Trophoblast cell (in vitro differentiated cells and primary cell): Measurements from ENCODE around the gene N4BP3. TPM values are rescaled to one million over a fixed set of nuclear protein-coding genes. Genes with fewer than 3 reads are reported as not detected.

Experiments used
- DNase-seq, 2 donors: peaks; one replicate each; pipeline ENCODE4 v3.0.0-alpha.2; 2016
- H2AFZ ChIP-seq: 2 replicates; pipeline ENCODE4 v1.6.1; 2013; ENCODE audit warnings: low read length, moderate library complexity, mild to moderate bottlenecking; ENCODE audit not compliant: insufficient read depth, poor library complexity
- H2AK5ac ChIP-seq: 2 replicates; pipeline ENCODE4 v1.6.1; 2013; ENCODE audit warnings: mild to moderate bottlenecking, low read length
- H2BK120ac ChIP-seq: 2 replicates; pipeline ENCODE4 v1.6.1; 2013; ENCODE audit warnings: low read length, mild to moderate bottlenecking, moderate library complexity; ENCODE audit not compliant: insufficient read depth, poor library complexity
- H2BK12ac ChIP-seq: 2 replicates; pipeline ENCODE4 v1.6.1; 2013; ENCODE audit warnings: mild to moderate bottlenecking, low read length, moderate library complexity
- H2BK5ac ChIP-seq: 2 replicates; pipeline ENCODE4 v1.6.1; 2013; ENCODE audit warnings: low read length, low read depth, moderate library complexity, mild to moderate bottlenecking; ENCODE audit not compliant: poor library complexity
- H3K14ac ChIP-seq: 2 replicates; pipeline ENCODE4 v1.6.1; 2013; ENCODE audit warnings: mild to moderate bottlenecking, low read length
- H3K18ac ChIP-seq: 2 replicates; pipeline ENCODE4 v1.6.1; 2013; ENCODE audit warnings: mild to moderate bottlenecking, low read length
- H3K23ac ChIP-seq: 2 replicates; pipeline ENCODE4 v1.6.1; 2013; ENCODE audit warnings: low read length
- H3K27ac ChIP-seq: 2 replicates; pipeline ENCODE4 v1.5.1; 2013; ENCODE audit warnings: low read depth, mild to moderate bottlenecking, inconsistent platforms, low read length, moderate library complexity
- H3K27me3 ChIP-seq: 2 replicates; pipeline ENCODE4 v1.6.1; 2013; ENCODE audit warnings: inconsistent platforms, mild to moderate bottlenecking, low read length, moderate library complexity; ENCODE audit not compliant: insufficient read depth
- H3K36me3 ChIP-seq, 2 experiments: 1 replicate in 1 of 2; 2 replicates in 1 of 2; pipeline ENCODE4 v1.6.1; 2013; ENCODE audit warnings: low read length in 2 of 2, mild to moderate bottlenecking in 2 of 2, moderate library complexity in 1 of 2; ENCODE audit not compliant: insufficient read depth in 2 of 2, control insufficient read depth in 1 of 2
- H3K4ac ChIP-seq: 2 replicates; pipeline ENCODE4 v1.6.1; 2013; ENCODE audit warnings: low read depth, mild to moderate bottlenecking, low read length, moderate library complexity
- H3K4me1 ChIP-seq, 2 experiments: 1 replicate in 1 of 2; 2 replicates in 1 of 2; pipeline ENCODE4 v1.6.1; 2013; ENCODE audit warnings: low read length in 2 of 2, mild to moderate bottlenecking in 2 of 2, moderate library complexity in 1 of 2; ENCODE audit not compliant: insufficient read depth in 2 of 2, control insufficient read depth in 1 of 2
- H3K4me2 ChIP-seq: 2 replicates; pipeline ENCODE4 v1.6.1; 2013; ENCODE audit warnings: inconsistent platforms, mild to moderate bottlenecking, low read length, moderate library complexity
- H3K4me3 ChIP-seq: 2 replicates; pipeline ENCODE4 v1.5.1; 2013; ENCODE audit warnings: mild to moderate bottlenecking, low read depth, low read length, inconsistent platforms
- H3K79me1 ChIP-seq: one replicate; pipeline ENCODE4 v1.6.1; 2013; ENCODE audit warnings: low read length
- H3K79me2 ChIP-seq: 2 replicates; pipeline ENCODE4 v1.6.1; 2013; ENCODE audit warnings: low read length, mild to moderate bottlenecking; ENCODE audit not compliant: control insufficient read depth, insufficient read depth, poor library complexity
- H3K9ac ChIP-seq: 2 replicates; pipeline ENCODE4 v1.6.1; 2013; ENCODE audit warnings: mild to moderate bottlenecking, low read length
- H3K9me3 ChIP-seq: 2 replicates; pipeline ENCODE4 v1.6.1; 2013; ENCODE audit warnings: low read depth, mild to moderate bottlenecking, control low read depth, inconsistent platforms, low read length; ENCODE audit not compliant: insufficient read depth
- H4K12ac ChIP-seq: 2 replicates; pipeline ENCODE4 v1.6.1; 2013; ENCODE audit warnings: low read depth, mild to moderate bottlenecking, low read length, moderate library complexity
- H4K8ac ChIP-seq: 2 replicates; pipeline ENCODE4 v1.6.1; 2013; ENCODE audit warnings: low read depth, mild to moderate bottlenecking, low read length, moderate library complexity
- H4K91ac ChIP-seq: one replicate; pipeline ENCODE4 v1.6.1; 2013; ENCODE audit warnings: low read depth, mild to moderate bottlenecking, low read length, moderate library complexity
- WGBS: extraction: QIAGEN DNeasy Blood & Tissue Kit; methylation state at CpG from one replicate; pipeline ENCODE4 v1.1.7; 2013; ENCODE audit warnings: missing lambda C conversion rate; ENCODE audit not compliant: insufficient read length, insufficient coverage; ENCODE audit errors: extremely low coverage; 5-methylcytosine and 5-hydroxymethylcytosine counted together
- polyA plus RNA-seq: library from polyadenylated mRNA; stranded (reverse); fragments of 200-250 nt; gene quantifications from 2 replicates; pipeline ENCODE4 v1.2.3, GENCODE V29; 2013

The N4BP3 gene
- polyA plus RNA-seq = 3.0 and 3.2 TPM in 2 replicates

GRCh38 chr5:178113141-178113787, at the start of gene N4BP3:
Gene N4BP3 (plus strand): TSS chr5:178113532. CDS start chr5:178119584, 6,052 bp downstream.
- H3K4me1 ChIP-seq = peaks cover 28 to 37% of the 10 kb centered on the region in 2 experiments
- H3K23ac ChIP-seq = no peak within 1 kb of the TSS
- WGBS = no CpG with 5 or more reads among the region's 96 CpGs
- peak within 1 kb of the TSS; percentile 96 for H3K4me2 ChIP-seq
- peak within 1 kb of the TSS; percentile 93 for H3K18ac ChIP-seq
- H2AFZ ChIP-seq = peak within 1 kb of the TSS; percentile 92
- H3K4me3 ChIP-seq = peak within 1 kb of the TSS; percentile 80
- peak; percentile 93 to 94 for DNase-seq
- peak within 1 kb of the TSS; percentile 90 for H4K91ac ChIP-seq
- peak within 1 kb of the TSS; percentile 92 for H3K14ac ChIP-seq
- peak within 1 kb of the TSS; percentile 70 for H2BK5ac ChIP-seq
- peak within 1 kb of the TSS; percentile 92 for H4K8ac ChIP-seq
- H4K12ac ChIP-seq = peak within 1 kb of the TSS; percentile 90
- peak within 1 kb of the TSS; percentile 86 for H2BK120ac ChIP-seq
- peaks cover 12% of the 10 kb centered on the region for H3K79me1 ChIP-seq
- no peaks in the 10 kb centered on the region for H3K36me3 ChIP-seq
- H3K4ac ChIP-seq = peak within 1 kb of the TSS; percentile 83
- peak within 1 kb of the TSS; percentile 75 for H2AK5ac ChIP-seq
- H3K79me2 ChIP-seq = peaks cover 5% of the 10 kb centered on the region
- peak within 1 kb of the TSS; percentile 57 for H3K9ac ChIP-seq
- no peaks in the 10 kb centered on the region for H3K27me3 ChIP-seq
- H3K27ac ChIP-seq = peak within 1 kb of the TSS; percentile 22
- peak within 1 kb of the TSS; percentile 78 for H2BK12ac ChIP-seq
- peaks cover 2% of the 10 kb centered on the region for H3K9me3 ChIP-seq

- Histone ChIP-seq H3K79me2 (no peaks in the 10 kb centered on the region), H2AFZ (no peak overlapping the region), H3K4me2 (no peak overlapping the region), H4K91ac (no peak overlapping the region), H3K4me1 (no peaks in the 10 kb centered on the region), H2BK120ac (no peak overlapping the region), H4K8ac (no peak overlapping the region), H3K4ac (no peak overlapping the region), H3K9me3 (no peaks in the 10 kb centered on the region), H3K14ac (no peak overlapping the region), H3K36me3 (no peaks in the 10 kb centered on the region), H2AK5ac (no peak overlapping the region), H3K27me3 (no peaks in the 10 kb centered on the region), H2BK12ac (no peak overlapping the region), H3K27ac (no peak overlapping the region), H2BK5ac (no peak overlapping the region), H4K12ac (no peak overlapping the region), H3K4me3 (no peak overlapping the region), H3K23ac (no peak overlapping the region), H3K79me1 (no peaks in the 10 kb centered on the region), H3K9ac (no peak overlapping the region), H3K18ac (no peak overlapping the region)
- DNase-seq = no peak
- no CpG with 5 or more reads among the region's 6 CpGs for WGBS
Measured at GRCh38 chr5:178067755-178068154, 45.6 kb upstream of the N4BP3 start.

GRCh38 chr5:178068293-178068692, 45.0 kb upstream of the N4BP3 start:
- no peaks in the 10 kb centered on the region for H3K79me1 ChIP-seq
- H2BK12ac ChIP-seq = no peak overlapping the region
- H2AFZ ChIP-seq = no peak overlapping the region
- no peak overlapping the region for H3K4me2 ChIP-seq
- no peaks in the 10 kb centered on the region for H3K27me3 ChIP-seq
- no peaks in the 10 kb centered on the region for H3K36me3 ChIP-seq
- no peak overlapping the region for H3K18ac ChIP-seq
- H3K79me2 ChIP-seq = no peaks in the 10 kb centered on the region
- H4K91ac ChIP-seq = no peak overlapping the region
- no peak overlapping the region for H2BK5ac ChIP-seq
- no peaks in the 10 kb centered on the region for H3K9me3 ChIP-seq
- no peak overlapping the region for H3K9ac ChIP-seq
- H2BK120ac ChIP-seq = no peak overlapping the region
- H3K27ac ChIP-seq = no peak overlapping the region
- no peak overlapping the region for H3K14ac ChIP-seq
- H2AK5ac ChIP-seq = no peak overlapping the region
- no peak overlapping the region for H3K4me3 ChIP-seq
- no peak overlapping the region for H3K23ac ChIP-seq
- WGBS = no CpG with 5 or more reads among the region's 5 CpGs
- H3K4me1 ChIP-seq = no peaks in the 10 kb centered on the region
- H3K4ac ChIP-seq = no peak overlapping the region
- H4K12ac ChIP-seq = no peak overlapping the region
- no peak for DNase-seq
- H4K8ac ChIP-seq = no peak overlapping the region

- Histone ChIP-seq H3K79me2 (no peaks in the 10 kb centered on the region), H4K8ac (no peak overlapping the region), H3K18ac (no peak overlapping the region), H3K27me3 (no peaks in the 10 kb centered on the region), H3K9me3 (peaks cover 2% of the 10 kb centered on the region), H4K12ac (no peak overlapping the region), H3K4me3 (no peak overlapping the region), H3K9ac (no peak overlapping the region), H3K14ac (no peak overlapping the region), H3K4me2 (no peak overlapping the region), H2AK5ac (no peak overlapping the region), H4K91ac (no peak overlapping the region), H3K4me1 (no peaks in the 10 kb centered on the region), H3K23ac (no peak overlapping the region), H3K36me3 (no peaks in the 10 kb centered on the region), H2AFZ (no peak overlapping the region), H2BK12ac (no peak overlapping the region), H3K4ac (no peak overlapping the region), H3K79me1 (no peaks in the 10 kb centered on the region), H2BK120ac (no peak overlapping the region), H2BK5ac (no peak overlapping the region), H3K27ac (no peak overlapping the region)
- WGBS = no CpG with 5 or more reads among the region's 5 CpGs
- DNase-seq = peak in 1 of 2 donors; percentile 29
Measured at GRCh38 chr5:178069909-178070308, 43.4 kb upstream of the N4BP3 start.
